NCI-H524 treated with DMSO at 0.1 percent for 48 hours (cell line): Measurements from ENCODE around the gene SFT2D3.

Experiments used
- DNase-seq: peaks from one replicate; lab custom pipeline; 2025; lab: John Stamatoyannopoulos, UW

Gene SFT2D3

GRCh38 chr2:127664065-127664894, 37.0 kb upstream of the SFT2D3 start:
- no peak for DNase-seq

GRCh38 chr2:127664895-127665225, 36.4 kb upstream of the SFT2D3 start:
- no peak for DNase-seq

- DNase-seq, result no peak
Observed at GRCh38 chr2:127665267-127665893, 35.9 kb upstream of the SFT2D3 start.

GRCh38 chr2:127669056-127669455, 32.2 kb upstream of the SFT2D3 start:
- no peak for DNase-seq

- DNase-seq, result no peak
Observed at GRCh38 chr2:127670055-127670956, 31.0 kb upstream of the SFT2D3 start.

GRCh38 chr2:127670957-127671290, 30.4 kb upstream of the SFT2D3 start:
- DNase-seq, result no peak

- DNase-seq, result no peak
Observed at GRCh38 chr2:127671557-127672302, 29.6 kb upstream of the SFT2D3 start.

GRCh38 chr2:127672341-127673224, 28.7 kb upstream of the SFT2D3 start:
- DNase-seq, result no peak

GRCh38 chr2:127673291-127674069, 27.8 kb upstream of the SFT2D3 start:
- DNase-seq, result no peak

GRCh38 chr2:127674241-127675209, 26.8 kb upstream of the SFT2D3 start:
- DNase-seq, result no peak

GRCh38 chr2:127675331-127676261, 25.7 kb upstream of the SFT2D3 start, which contains the start of gene LIMS2:
Gene LIMS2 (minus strand): TSS chr2:127675530. CDS start chr2:127675024, 506 bp downstream.
- no peak for DNase-seq

GRCh38 chr2:127676906-127677305, 24.4 kb upstream of the SFT2D3 start:
- DNase-seq, result no peak

- DNase-seq, result no peak
Observed at GRCh38 chr2:127678531-127678930, 22.8 kb upstream of the SFT2D3 start.

GRCh38 chr2:127678991-127679390, 22.3 kb upstream of the SFT2D3 start:
- no peak for DNase-seq

- no peak for DNase-seq
Observed at GRCh38 chr2:127679680-127680361, 21.5 kb upstream of the SFT2D3 start.

- no peak for DNase-seq
Observed at GRCh38 chr2:127680706-127681287, 20.5 kb upstream of the SFT2D3 start.

- no peak for DNase-seq
Observed at GRCh38 chr2:127681288-127681804, 20.0 kb upstream of the SFT2D3 start.
